AG08395 (cell line): ENCODE measurements around the gene CPNE2.

Experiments
- DNase-seq: peaks from one replicate; pipeline ENCODE4 v3.0.0; 2012; ENCODE audit warnings: mixed read lengths, low spot score

Gene CPNE2

GRCh38 chr16:57123974-57124674 is 31.7 kb downstream of the CPNE2 start:
- DNase-seq = no peak

GRCh38 chr16:57125376-57125775 is 33.0 kb downstream of the CPNE2 start:
- no peak for DNase-seq

- DNase-seq = no peak
Observed at GRCh38 chr16:57125969-57126368, 33.6 kb downstream of the CPNE2 start.

GRCh38 chr16:57126411-57126810 is 34.0 kb downstream of the CPNE2 start:
- no peak for DNase-seq

GRCh38 chr16:57127037-57127763 is 34.8 kb downstream of the CPNE2 start:
- no peak for DNase-seq

GRCh38 chr16:57127836-57128235 is 35.5 kb downstream of the CPNE2 start:
- no peak for DNase-seq

GRCh38 chr16:57128771-57129389 is 36.5 kb downstream of the CPNE2 start:
- no peak for DNase-seq

- no peak for DNase-seq
Observed at GRCh38 chr16:57130950-57131321, 38.6 kb downstream of the CPNE2 start.

- no peak for DNase-seq
Observed at GRCh38 chr16:57131351-57131970, 39.1 kb downstream of the CPNE2 start.

GRCh38 chr16:57132470-57132869 is 40.1 kb downstream of the CPNE2 start:
- no peak for DNase-seq

- DNase-seq = no peak
Observed at GRCh38 chr16:57133031-57133430, 40.6 kb downstream of the CPNE2 start.

- DNase-seq = no peak
Observed at GRCh38 chr16:57133886-57134285, 41.5 kb downstream of the CPNE2 start.

GRCh38 chr16:57134982-57135381 is 42.6 kb downstream of the CPNE2 start:
- no peak for DNase-seq

- DNase-seq = no peak
Observed at GRCh38 chr16:57137043-57137442, 44.7 kb downstream of the CPNE2 start.

GRCh38 chr16:57137566-57138273 is 45.3 kb downstream of the CPNE2 start:
- no peak for DNase-seq

GRCh38 chr16:57138281-57138935 is 46.0 kb downstream of the CPNE2 start:
- no peak for DNase-seq

GRCh38 chr16:57140931-57141668 is 48.7 kb downstream of the CPNE2 start:
- no peak for DNase-seq

- DNase-seq = no peak
Observed at GRCh38 chr16:57141822-57142631, 49.6 kb downstream of the CPNE2 start.

- DNase-seq = no peak
Observed at GRCh38 chr16:57143149-57143921, 51.0 kb downstream of the CPNE2 start.
